Osteocyte (in vitro differentiated cells): ENCODE results near the gene OSCP1. TPM values are rescaled to one million over a fixed set of nuclear protein-coding genes. Genes with fewer than 3 reads are reported as not detected.

Experiments
- DNase-seq: peaks from one replicate; pipeline ENCODE4 v3.0.0; 2021; ENCODE audit warnings: mixed read lengths; ENCODE audit not compliant: unreplicated experiment; ENCODE audit errors: extremely low spot score
- H3K27ac Mint-ChIP-seq: one replicate; pipeline ENCODE4 v1.8.0; 2021; ENCODE audit warnings: mild to moderate bottlenecking, mixed read lengths; ENCODE audit not compliant: unreplicated experiment
- H3K27me3 Mint-ChIP-seq: one replicate; pipeline ENCODE4 v1.8.0; 2021; ENCODE audit warnings: mixed read lengths; ENCODE audit not compliant: unreplicated experiment
- H3K36me3 Mint-ChIP-seq: one replicate; pipeline ENCODE4 v1.8.0; 2021; ENCODE audit warnings: mixed read lengths; ENCODE audit not compliant: unreplicated experiment
- H3K4me1 Mint-ChIP-seq: one replicate; pipeline ENCODE4 v1.8.0; 2021; ENCODE audit warnings: mixed read lengths; ENCODE audit not compliant: unreplicated experiment
- H3K4me3 Mint-ChIP-seq: one replicate; pipeline ENCODE4 v1.8.0; 2021; ENCODE audit warnings: mild to moderate bottlenecking, moderate library complexity, mixed read lengths; ENCODE audit not compliant: unreplicated experiment
- H3K9me3 Mint-ChIP-seq: one replicate; pipeline ENCODE4 v1.8.0; 2021; ENCODE audit warnings: mixed read lengths; ENCODE audit not compliant: unreplicated experiment
- total RNA-seq: library from RNA; stranded (reverse); gene quantifications from 2 replicates; pipeline ENCODE4 v1.2.1, GENCODE V29; 2021
- TF ChIP-seq, protein P1 (sequence below): fragments of 200-600 bp; sonication (generic); IDR thresholded peaks from 2 replicates; pipeline ENCODE4 v1.5.0; 2021; ENCODE audit warnings: antibody characterized with exemption, mild to moderate bottlenecking, moderate library complexity

Gene OSCP1
- total RNA-seq, 1 donor from 2014 or later = 5.0 TPM

DNA sequence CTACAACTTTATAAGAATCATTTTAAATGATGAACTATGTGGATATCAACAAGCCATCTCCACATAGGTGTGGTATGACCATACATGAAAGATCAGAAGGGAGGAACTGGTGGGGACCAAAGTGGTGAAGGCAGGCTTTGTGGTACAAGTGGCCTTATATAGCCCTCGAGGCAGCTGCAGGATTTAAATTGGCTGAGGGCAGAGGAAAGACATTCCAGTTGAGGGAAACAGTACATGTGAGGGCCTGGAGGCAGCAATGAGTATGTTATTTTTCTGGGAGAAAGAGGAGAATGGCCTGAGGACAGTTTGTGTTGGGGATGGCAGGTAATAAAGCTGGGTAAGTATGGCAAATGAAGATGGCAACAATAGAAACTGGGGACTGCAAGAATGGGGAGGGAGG, 17.1 kb downstream of the OSCP1 start:
- no peak for DNase-seq
- Mint-ChIP-seq H3K36me3 (peaks cover 14% of the 10 kb centered on the region), H3K4me3 (no peak overlapping the region), H3K27me3 (no peaks in the 10 kb centered on the region), H3K9me3 (no peaks in the 10 kb centered on the region), H3K4me1 (peaks cover 3% of the 10 kb centered on the region), H3K27ac (no peak overlapping the region)
- TF ChIP-seq, protein P1, sequence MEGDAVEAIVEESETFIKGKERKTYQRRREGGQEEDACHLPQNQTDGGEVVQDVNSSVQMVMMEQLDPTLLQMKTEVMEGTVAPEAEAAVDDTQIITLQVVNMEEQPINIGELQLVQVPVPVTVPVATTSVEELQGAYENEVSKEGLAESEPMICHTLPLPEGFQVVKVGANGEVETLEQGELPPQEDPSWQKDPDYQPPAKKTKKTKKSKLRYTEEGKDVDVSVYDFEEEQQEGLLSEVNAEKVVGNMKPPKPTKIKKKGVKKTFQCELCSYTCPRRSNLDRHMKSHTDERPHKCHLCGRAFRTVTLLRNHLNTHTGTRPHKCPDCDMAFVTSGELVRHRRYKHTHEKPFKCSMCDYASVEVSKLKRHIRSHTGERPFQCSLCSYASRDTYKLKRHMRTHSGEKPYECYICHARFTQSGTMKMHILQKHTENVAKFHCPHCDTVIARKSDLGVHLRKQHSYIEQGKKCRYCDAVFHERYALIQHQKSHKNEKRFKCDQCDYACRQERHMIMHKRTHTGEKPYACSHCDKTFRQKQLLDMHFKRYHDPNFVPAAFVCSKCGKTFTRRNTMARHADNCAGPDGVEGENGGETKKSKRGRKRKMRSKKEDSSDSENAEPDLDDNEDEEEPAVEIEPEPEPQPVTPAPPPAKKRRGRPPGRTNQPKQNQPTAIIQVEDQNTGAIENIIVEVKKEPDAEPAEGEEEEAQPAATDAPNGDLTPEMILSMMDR = no peak

DNA sequence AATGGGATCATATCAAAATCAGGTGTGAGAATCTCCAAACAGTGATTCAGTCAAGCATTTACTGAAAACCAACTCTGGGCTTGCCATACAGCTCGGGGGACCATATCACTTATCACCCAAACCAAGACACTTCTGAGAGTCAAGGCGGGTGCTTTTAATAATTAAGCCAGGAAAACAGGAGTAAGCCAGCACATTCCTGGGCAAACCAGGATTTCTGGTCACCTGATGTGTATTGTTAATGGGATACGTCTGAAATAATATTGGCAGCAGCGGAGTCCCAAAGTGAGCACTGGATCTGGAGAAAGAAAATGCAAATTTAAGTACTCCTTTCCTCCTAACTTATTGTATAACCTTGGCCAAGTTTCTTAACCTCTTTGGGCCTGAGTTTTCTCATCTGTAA, 17.6 kb downstream of the OSCP1 start:
- H3K36me3 Mint-ChIP-seq = peaks cover 14% of the 10 kb centered on the region

GRCh38 chr1:36425791-36426190, 24.5 kb downstream of the OSCP1 start:
- TF ChIP-seq, protein P1 = no peak
- no peak for DNase-seq
- no peak overlapping the region for H3K27ac Mint-ChIP-seq
- H3K9me3 Mint-ChIP-seq = no peaks in the 10 kb centered on the region
- no peak overlapping the region for H3K4me3 Mint-ChIP-seq
- H3K27me3 Mint-ChIP-seq = no peaks in the 10 kb centered on the region
- peaks cover under 1% of the 10 kb centered on the region for H3K4me1 Mint-ChIP-seq
- peaks cover 6% of the 10 kb centered on the region for H3K36me3 Mint-ChIP-seq

More for the DNA sequence above, 17.6 kb downstream of the OSCP1 start:
- H3K9me3 Mint-ChIP-seq = no peaks in the 10 kb centered on the region
- no peak overlapping the region for H3K27ac Mint-ChIP-seq
- peaks cover 3% of the 10 kb centered on the region for H3K4me1 Mint-ChIP-seq
- no peak overlapping the region for H3K4me3 Mint-ChIP-seq
- TF ChIP-seq, protein P1 = no peak
- no peaks in the 10 kb centered on the region for H3K27me3 Mint-ChIP-seq
- no peak for DNase-seq

DNA sequence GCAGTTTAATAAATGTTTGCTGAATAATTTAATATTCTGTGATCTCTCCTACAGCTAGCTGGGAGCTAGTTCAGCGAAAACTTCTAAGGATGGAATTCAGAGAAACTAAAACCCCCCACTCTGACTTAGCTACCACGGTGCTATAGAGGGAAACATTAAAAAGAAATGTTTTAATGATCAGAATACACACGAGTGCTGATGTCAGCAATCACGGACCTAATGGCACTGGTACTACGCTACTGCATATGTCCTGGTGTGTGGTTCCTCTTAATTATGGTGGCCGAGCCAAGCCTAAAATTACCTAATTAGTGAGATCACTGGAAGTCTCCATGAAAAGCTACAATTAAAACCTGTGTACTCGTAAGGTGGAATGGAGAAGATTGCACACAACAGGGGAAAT, 28.6 kb downstream of the OSCP1 start:
- DNase-seq = no peak
- TF ChIP-seq, protein P1 = no peak
- H3K27ac Mint-ChIP-seq = no peak overlapping the region

GRCh38 chr1:36420836-36421317, 29.4 kb downstream of the OSCP1 start:
- H3K27ac Mint-ChIP-seq = peak overlapping the region; percentile 36
- TF ChIP-seq, protein P1 = peak; percentile 93
- peak; percentile 96 for DNase-seq
- no peaks in the 10 kb centered on the region for H3K27me3 Mint-ChIP-seq
- H3K4me3 Mint-ChIP-seq = no peak overlapping the region
- H3K36me3 Mint-ChIP-seq = peaks cover 5% of the 10 kb centered on the region
- H3K9me3 Mint-ChIP-seq = no peaks in the 10 kb centered on the region
- H3K4me1 Mint-ChIP-seq = peaks cover 6% of the 10 kb centered on the region

More for the DNA sequence above, 28.6 kb downstream of the OSCP1 start:
- Mint-ChIP-seq H3K4me1 (peaks cover 6% of the 10 kb centered on the region), H3K9me3 (no peaks in the 10 kb centered on the region), H3K4me3 (no peak overlapping the region), H3K36me3 (peaks cover 5% of the 10 kb centered on the region), H3K27me3 (no peaks in the 10 kb centered on the region)
